GM12875 (cell line): ENCODE results near the gene MYO5C.
A peak's percentile ranks its signal among the peaks of the same experiment; 100 is the strongest.

Experiments
- H3K4me3 ChIP-seq: one replicate; pipeline ENCODE4 v1.5.1; 2011; ENCODE audit warnings: low read depth, low read length, control low read depth
- CTCF ChIP-seq: IDR thresholded peaks from 2 replicates; pipeline ENCODE4 v1.5.1; 2011; ENCODE audit warnings: low read depth, mild to moderate bottlenecking, control low read depth, inconsistent platforms, low read length, moderate library complexity, borderline replicate concordance; ENCODE audit not compliant: insufficient read depth

MYO5C gene

GRCh38 chr15:52256366-52256765 lies 39.2 kb downstream of the MYO5C start:
- TF ChIP-seq CTCF, result peak; percentile 61
- H3K4me3 ChIP-seq, result no peak overlapping the region

- H3K4me3 ChIP-seq, result no peak overlapping the region
- no peak for TF ChIP-seq CTCF
Observed at GRCh38 chr15:52255935-52256334, 39.7 kb downstream of the MYO5C start.

- no peak overlapping the region for H3K4me3 ChIP-seq
- no peak for TF ChIP-seq CTCF
Observed at GRCh38 chr15:52255008-52255407, 40.6 kb downstream of the MYO5C start.

- peak; percentile 43 for TF ChIP-seq CTCF
- H3K4me3 ChIP-seq, result no peak overlapping the region
Observed at GRCh38 chr15:52254391-52254790, 41.2 kb downstream of the MYO5C start.

GRCh38 chr15:52252781-52253180 lies 42.8 kb downstream of the MYO5C start:
- no peak overlapping the region for H3K4me3 ChIP-seq
- TF ChIP-seq CTCF, result no peak

GRCh38 chr15:52251144-52251860 lies 44.3 kb downstream of the MYO5C start:
- H3K4me3 ChIP-seq, result no peak overlapping the region
- no peak for TF ChIP-seq CTCF

GRCh38 chr15:52247461-52247860 lies 48.1 kb downstream of the MYO5C start:
- no peak for TF ChIP-seq CTCF
- H3K4me3 ChIP-seq, result no peak overlapping the region
